HEK293 (cell line): ENCODE data around the gene GMEB2.

ENCODE experiments used
- SP2 ChIP-seq: fragments of 450-650 bp; formaldehyde crosslinking; IDR thresholded peaks from 2 replicates; pipeline ENCODE4 v1.5.1; 2016; ENCODE audit warnings: missing biosample characterization, missing genetic modification characterization
- YY1 ChIP-seq: fragments of 450-650 bp; formaldehyde crosslinking; IDR thresholded peaks from 2 replicates; pipeline ENCODE4 v1.5.1; 2018; ENCODE audit warnings: missing biosample characterization, missing genetic modification characterization
- ZNF416 ChIP-seq: fragments of 450-650 bp; formaldehyde crosslinking; IDR thresholded peaks from 2 replicates; pipeline ENCODE4 v1.5.1; 2016; ENCODE audit warnings: missing biosample characterization, missing genetic modification characterization
- ZNF426 ChIP-seq: fragments of 450-650 bp; formaldehyde crosslinking; IDR thresholded peaks from 2 replicates; pipeline ENCODE4 v1.5.1; 2017; ENCODE audit warnings: missing biosample characterization, missing genetic modification characterization, mild to moderate bottlenecking, inconsistent platforms, moderate library complexity
- ZSCAN16 ChIP-seq: fragments of 450-650 bp; formaldehyde crosslinking; IDR thresholded peaks from 2 replicates; pipeline ENCODE4 v1.5.1; 2016; ENCODE audit warnings: missing biosample characterization, missing genetic modification characterization
- TF ChIP-seq, protein P1 (sequence below): fragments of 450-650 bp; formaldehyde crosslinking; IDR thresholded peaks from 2 replicates; pipeline ENCODE4 v1.5.1; 2016; ENCODE audit warnings: missing biosample characterization, missing genetic modification characterization

DNA sequence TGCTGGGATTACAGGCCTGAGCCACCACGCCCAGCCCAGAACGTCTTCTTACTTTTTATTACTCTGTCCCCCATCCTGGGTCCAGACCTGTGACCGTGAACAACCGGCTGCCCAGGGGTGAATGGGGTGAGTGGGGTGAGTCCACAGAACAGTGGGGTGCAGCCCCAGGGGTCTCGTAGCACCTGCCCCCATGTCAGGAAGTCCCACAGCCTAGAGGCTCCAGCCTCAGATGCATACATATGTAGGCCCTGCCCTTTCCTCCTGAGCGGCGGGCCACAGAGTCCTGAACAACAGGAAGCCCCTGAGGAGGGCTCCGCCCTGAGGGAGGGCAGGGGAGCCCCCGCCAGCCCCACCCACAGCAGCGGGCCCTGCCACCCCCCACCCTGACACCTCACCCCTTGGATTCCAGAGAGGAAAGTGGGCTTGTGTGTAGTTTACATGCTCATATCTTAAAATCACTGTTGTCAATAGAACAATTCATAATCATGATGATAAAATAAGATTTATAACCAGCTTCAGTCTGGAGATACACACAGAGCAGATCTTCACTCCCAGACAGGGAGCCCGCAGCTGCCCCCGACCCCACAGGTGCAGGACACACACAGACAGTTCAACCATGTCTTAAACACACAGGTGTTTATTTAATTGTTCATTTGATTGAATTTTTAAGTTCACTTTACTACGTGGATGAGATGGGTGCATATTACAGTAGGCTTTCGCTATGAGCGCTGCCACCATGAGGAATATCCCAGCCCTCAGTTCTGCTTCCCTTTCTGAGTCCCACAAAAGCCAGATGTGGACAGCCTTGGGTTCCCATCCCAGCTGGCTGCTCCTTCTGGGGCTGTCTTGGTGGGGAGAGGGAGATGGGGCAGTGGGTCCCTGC is 12.4 kb upstream of the GMEB2 start:
- TF ChIP-seq, protein P1, sequence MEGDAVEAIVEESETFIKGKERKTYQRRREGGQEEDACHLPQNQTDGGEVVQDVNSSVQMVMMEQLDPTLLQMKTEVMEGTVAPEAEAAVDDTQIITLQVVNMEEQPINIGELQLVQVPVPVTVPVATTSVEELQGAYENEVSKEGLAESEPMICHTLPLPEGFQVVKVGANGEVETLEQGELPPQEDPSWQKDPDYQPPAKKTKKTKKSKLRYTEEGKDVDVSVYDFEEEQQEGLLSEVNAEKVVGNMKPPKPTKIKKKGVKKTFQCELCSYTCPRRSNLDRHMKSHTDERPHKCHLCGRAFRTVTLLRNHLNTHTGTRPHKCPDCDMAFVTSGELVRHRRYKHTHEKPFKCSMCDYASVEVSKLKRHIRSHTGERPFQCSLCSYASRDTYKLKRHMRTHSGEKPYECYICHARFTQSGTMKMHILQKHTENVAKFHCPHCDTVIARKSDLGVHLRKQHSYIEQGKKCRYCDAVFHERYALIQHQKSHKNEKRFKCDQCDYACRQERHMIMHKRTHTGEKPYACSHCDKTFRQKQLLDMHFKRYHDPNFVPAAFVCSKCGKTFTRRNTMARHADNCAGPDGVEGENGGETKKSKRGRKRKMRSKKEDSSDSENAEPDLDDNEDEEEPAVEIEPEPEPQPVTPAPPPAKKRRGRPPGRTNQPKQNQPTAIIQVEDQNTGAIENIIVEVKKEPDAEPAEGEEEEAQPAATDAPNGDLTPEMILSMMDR: no peak
- no peak for TF ChIP-seq ZSCAN16
- TF ChIP-seq ZNF416 (tag by site-specific recombination): no peak
- no peak for TF ChIP-seq YY1 (tag by site-specific recombination)
- TF ChIP-seq ZNF426 (tag by site-specific recombination): no peak
- TF ChIP-seq SP2 (tag by site-specific recombination): 0 out of 2 replicates have a peak, but pooled peaks have one; percentile 17
